GM10847 (cell line): ENCODE results near the gene LYPD6B.

Experiments
- POLR2A ChIP-seq: IDR thresholded peaks from 2 replicates; pipeline ENCODE4 v1.6.1; 2011; ENCODE audit not compliant: insufficient read length; ENCODE audit errors: extremely low read depth

LYPD6B gene

GRCh38 chr2:149028891-149029290 lies 9.6 kb upstream of the LYPD6B start:
- TF ChIP-seq POLR2A: no peak

- no peak for TF ChIP-seq POLR2A
Observed at GRCh38 chr2:149029307-149029965, 9.1 kb upstream of the LYPD6B start.

GRCh38 chr2:149031396-149031795 lies 7.1 kb upstream of the LYPD6B start:
- no peak for TF ChIP-seq POLR2A

- no peak for TF ChIP-seq POLR2A
Observed at GRCh38 chr2:149033716-149034115, 4.8 kb upstream of the LYPD6B start.

GRCh38 chr2:149034406-149034805 lies 4.1 kb upstream of the LYPD6B start:
- TF ChIP-seq POLR2A: no peak

- TF ChIP-seq POLR2A: no peak
Observed at GRCh38 chr2:149036507-149037293, 1.8 kb upstream of the LYPD6B start.

- no peak for TF ChIP-seq POLR2A
Observed at GRCh38 chr2:149037851-149038250, 648 bp upstream of the LYPD6B start.

GRCh38 chr2:149039213-149039724 lies 770 bp downstream of the LYPD6B start:
- TF ChIP-seq POLR2A: no peak

GRCh38 chr2:149040451-149040850 lies 2.0 kb downstream of the LYPD6B start:
- no peak for TF ChIP-seq POLR2A

- TF ChIP-seq POLR2A: no peak
Observed at GRCh38 chr2:149041482-149041881, 3.0 kb downstream of the LYPD6B start.

GRCh38 chr2:149042881-149043280 lies 4.4 kb downstream of the LYPD6B start:
- TF ChIP-seq POLR2A: no peak

GRCh38 chr2:149044500-149044899 lies 6.0 kb downstream of the LYPD6B start:
- TF ChIP-seq POLR2A: no peak

GRCh38 chr2:149047118-149047517 lies 8.6 kb downstream of the LYPD6B start:
- no peak for TF ChIP-seq POLR2A

GRCh38 chr2:149049142-149049541 lies 10.6 kb downstream of the LYPD6B start:
- TF ChIP-seq POLR2A: no peak

- no peak for TF ChIP-seq POLR2A
Observed at GRCh38 chr2:149050188-149050587, 11.7 kb downstream of the LYPD6B start.

- TF ChIP-seq POLR2A: no peak
Observed at GRCh38 chr2:149055751-149056150, 17.3 kb downstream of the LYPD6B start.
